HG02571 (cell line): ENCODE results near the gene PNPLA8.
A peak's percentile ranks its signal among the peaks of the same experiment; 100 is the strongest.
"Not testable (repeated sequence)": the region's sequence is repeated elsewhere in the genome, so short reads cannot be mapped to it uniquely, and the experiment has no call there.

Experiments
- ATAC-seq: cut with Tn5 transposase; IDR thresholded peaks from one replicate; pipeline ENCODE4 v1.9.1; 2021; ENCODE audit warnings: mild to moderate bottlenecking, moderate library complexity; ENCODE audit not compliant: unreplicated experiment

PNPLA8 gene, protein sequence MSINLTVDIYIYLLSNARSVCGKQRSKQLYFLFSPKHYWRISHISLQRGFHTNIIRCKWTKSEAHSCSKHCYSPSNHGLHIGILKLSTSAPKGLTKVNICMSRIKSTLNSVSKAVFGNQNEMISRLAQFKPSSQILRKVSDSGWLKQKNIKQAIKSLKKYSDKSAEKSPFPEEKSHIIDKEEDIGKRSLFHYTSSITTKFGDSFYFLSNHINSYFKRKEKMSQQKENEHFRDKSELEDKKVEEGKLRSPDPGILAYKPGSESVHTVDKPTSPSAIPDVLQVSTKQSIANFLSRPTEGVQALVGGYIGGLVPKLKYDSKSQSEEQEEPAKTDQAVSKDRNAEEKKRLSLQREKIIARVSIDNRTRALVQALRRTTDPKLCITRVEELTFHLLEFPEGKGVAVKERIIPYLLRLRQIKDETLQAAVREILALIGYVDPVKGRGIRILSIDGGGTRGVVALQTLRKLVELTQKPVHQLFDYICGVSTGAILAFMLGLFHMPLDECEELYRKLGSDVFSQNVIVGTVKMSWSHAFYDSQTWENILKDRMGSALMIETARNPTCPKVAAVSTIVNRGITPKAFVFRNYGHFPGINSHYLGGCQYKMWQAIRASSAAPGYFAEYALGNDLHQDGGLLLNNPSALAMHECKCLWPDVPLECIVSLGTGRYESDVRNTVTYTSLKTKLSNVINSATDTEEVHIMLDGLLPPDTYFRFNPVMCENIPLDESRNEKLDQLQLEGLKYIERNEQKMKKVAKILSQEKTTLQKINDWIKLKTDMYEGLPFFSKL

GRCh38 chr7:108525985-108526767 lies at the start of gene PNPLA8:
Gene PNPLA8, minus strand, starts transcription at chr7:108526135. Its CDS starts 10,644 bp downstream, at chr7:108515491.
- ATAC-seq, result peak; percentile 93

GRCh38 chr7:108575156-108575555 lies 49.2 kb upstream of the PNPLA8 start:
- ATAC-seq, result no peak

DNA sequence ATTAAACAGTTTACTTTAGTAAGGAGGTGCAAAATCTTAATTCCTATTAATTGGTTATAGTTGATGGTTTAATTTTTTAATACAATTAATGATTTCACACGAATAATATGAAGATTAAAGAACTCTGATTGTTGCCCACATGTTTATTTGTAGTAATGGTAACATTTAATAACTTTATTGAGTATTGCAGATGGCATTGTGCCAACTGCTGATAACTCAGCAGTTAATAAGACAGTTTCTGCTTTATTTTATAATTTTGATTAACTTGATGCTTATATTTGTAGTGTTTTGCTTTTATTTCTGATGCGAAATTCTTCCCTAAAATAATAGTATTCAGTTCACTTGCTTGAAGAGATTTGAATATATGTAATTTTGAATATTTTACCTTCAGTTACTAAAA lies 46.5 kb upstream of the PNPLA8 start:
- no peak for ATAC-seq

DNA sequence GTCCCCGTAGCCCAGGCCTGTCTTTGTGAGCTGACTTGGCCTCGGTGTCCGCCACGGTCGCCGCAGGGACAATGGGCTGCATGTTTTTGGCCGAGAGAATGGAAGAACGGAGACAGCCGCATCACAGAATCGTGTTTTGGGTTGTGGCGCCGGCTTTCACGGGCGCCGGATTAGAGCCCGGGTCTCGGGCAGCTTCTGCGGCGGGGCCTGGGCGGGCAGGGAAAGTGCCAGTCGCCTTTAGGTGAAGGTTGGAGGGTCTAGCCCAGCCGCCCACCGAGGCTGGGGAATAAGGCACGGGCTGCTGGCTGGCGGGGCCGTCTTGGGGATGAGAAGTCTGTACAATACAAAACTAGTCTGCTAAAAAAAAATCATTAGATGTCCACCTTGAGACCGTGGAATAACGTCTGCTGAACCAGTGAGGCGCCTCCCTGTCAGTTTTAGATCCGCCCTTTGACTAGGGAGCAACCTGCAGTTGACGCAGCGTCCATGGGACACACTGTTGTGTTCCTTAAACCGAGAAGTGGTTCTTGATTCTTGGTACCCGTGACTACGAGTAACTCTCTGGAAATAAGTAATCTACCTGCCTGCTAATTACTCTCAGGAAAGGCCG lies 44.3 kb upstream of the PNPLA8 start:
- peak; percentile 19 for ATAC-seq

GRCh38 chr7:108569381-108570145 lies 43.6 kb upstream of the PNPLA8 start, which contains the start of the genes DNAJB9 and THAP5:
Gene DNAJB9, plus strand, starts transcription at chr7:108569874. Its CDS starts 1,853 bp downstream, at chr7:108571727.
Gene THAP5, minus strand, starts transcription at chr7:108569706. Its CDS starts 137 bp downstream, at chr7:108569569.
- peak; percentile 92 for ATAC-seq

DNA sequence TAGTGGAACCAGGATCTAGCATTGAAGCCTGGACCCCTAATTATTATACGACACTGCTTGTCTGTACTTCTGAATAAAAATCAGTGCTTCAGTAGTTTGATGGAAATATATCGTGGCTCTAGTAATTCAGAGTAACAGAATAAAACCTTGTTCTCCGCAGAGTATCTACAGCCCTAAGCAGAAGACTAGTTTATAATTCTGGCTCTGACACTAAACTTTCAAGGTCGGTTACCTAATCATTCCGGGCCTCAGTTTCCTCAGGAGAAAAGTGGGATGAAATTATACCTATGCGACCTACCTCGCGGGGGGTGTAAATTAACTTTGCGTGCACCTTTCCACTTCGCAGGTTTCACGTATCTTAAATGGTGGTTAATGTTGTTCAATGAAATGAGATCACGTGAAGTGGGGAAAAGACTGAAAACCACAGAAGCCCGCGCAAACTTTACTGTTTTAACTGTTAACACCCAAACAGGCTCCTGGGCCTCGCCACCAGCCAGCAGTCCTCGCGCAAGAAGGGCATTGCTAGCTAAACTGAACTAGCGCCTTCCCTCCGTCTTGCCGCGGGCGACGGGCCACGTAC lies 43.0 kb upstream of the PNPLA8 start:
- no peak for ATAC-seq

- ATAC-seq, result no peak
Observed at GRCh38 chr7:108565987-108566386, 40.1 kb upstream of the PNPLA8 start.

DNA sequence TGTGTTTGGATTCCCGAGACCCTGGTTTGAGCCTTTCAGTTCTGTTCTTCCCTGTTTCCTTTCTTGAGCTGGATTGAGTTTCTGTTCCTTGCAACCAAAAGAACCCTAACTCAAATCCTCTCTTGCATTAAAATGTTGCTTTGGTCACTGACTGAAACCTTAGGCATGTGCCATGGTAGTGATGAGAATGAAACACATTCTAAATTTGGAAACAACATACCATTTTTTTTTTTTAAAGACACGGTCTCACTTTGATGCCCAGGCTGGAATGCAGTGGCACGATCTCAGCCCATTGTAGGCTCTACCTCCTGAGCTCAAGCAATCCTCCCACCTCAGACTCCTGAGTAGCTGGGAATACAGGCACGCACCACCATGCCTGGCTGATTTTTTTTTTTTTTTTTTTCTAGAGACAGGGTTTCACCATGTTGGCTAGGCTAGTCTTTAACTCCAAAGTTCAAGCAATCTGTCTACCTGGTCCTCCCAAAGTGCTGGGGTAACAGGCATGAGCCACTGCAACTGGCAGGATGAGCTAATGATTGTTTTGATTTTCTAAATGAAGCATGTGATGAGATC lies 35.2 kb upstream of the PNPLA8 start:
- ATAC-seq, result no peak

DNA sequence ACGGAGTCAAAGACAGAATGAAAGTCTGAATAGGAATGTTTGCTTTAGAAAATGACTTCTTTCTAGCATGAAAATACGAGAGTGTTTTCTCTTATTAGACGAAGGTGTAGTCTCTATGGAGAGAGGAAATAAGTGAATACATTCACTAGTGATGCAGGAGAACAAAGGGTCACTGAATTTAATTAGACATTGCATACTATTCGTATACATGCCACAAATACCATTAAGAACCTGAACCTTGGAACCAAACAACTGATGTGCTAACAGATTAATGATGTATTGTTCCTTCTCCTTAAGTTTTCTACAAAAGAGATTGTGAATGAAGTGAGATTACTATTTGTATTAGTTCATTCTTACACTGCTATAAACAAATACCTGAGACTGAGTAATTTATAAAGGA lies 33.3 kb upstream of the PNPLA8 start:
- no peak for ATAC-seq

DNA sequence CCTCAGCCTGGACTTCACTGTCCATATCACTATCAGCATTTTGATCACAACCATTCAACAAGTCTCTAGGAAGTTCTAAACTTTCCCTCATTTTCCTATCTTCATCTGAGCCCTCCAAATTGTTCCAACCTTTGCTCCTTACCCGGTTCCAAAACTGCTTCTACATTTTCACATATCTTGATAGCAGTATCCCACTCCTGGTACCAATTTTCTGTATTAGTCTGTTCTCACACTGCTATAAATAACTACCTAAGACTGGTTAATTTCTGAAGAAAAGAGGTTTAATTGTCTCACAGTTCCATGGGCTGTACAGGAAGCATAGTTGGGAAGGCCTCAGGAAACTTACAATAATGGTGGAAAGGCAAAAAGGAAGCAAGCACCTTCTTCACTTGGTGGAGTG lies 31.7 kb upstream of the PNPLA8 start:
- no peak for ATAC-seq

DNA sequence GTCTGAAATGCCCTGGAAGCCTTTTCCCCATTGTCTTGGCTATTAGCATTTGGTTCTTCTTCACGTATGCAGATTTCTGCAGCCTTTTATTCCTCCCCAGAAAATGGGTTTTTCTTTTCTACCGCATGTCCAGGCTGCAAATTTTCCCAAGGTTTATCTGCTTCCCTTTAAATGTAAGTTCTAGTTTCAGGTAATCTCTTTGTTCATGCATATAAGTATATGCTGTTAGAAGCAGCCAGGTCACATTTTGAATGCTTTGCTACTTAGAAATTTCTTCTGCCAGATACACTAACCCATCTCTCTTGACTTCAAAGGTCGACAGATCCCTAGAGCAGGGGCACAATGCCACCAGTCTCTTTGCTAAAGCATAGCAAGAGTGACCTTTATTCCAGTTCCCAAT lies 31.3 kb upstream of the PNPLA8 start:
- no peak for ATAC-seq

GRCh38 chr7:108556665-108557064 lies 30.7 kb upstream of the PNPLA8 start:
- not testable (repeated sequence) for ATAC-seq

GRCh38 chr7:108548141-108548896 lies 22.4 kb upstream of the PNPLA8 start:
- ATAC-seq, result not testable (repeated sequence)

DNA sequence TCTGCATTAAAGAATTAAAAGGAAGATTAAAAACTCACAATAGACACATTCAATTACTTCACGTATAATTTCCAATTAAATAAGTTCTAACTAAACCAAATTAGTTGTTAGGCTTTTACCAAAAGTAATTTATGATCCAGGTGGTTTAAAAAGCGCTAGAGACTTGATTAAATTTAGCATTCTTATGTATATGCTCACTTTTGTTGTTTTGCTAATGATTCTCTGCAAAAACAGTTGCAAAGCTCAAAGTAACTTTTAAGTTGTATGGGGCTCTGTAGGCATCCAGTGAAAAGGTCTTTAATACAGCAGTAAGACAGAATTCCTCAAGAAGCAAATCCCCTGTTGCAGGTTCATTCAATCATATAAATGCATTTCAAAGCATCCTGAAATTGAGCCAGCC lies 15.5 kb upstream of the PNPLA8 start:
- ATAC-seq, result no peak

DNA sequence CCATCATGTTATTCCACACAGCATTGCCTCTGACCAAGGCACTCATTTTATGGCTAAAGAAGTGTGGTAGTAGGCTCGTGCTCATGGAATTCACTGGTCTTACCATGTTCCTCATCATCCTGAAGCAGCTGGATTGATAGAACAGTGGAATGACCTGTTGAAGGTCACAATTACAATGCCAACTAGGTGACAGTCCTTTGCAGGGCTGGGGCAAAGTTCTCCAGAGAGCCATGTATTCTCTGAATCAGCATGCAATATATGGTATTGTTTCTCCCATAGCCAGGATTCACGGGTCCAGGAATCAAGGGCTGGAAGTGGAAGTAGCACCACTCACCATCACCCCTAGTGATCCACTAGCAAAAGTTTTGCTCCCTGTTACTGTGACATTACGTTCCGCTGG lies 12.8 kb upstream of the PNPLA8 start:
- ATAC-seq, result not testable (repeated sequence)

DNA sequence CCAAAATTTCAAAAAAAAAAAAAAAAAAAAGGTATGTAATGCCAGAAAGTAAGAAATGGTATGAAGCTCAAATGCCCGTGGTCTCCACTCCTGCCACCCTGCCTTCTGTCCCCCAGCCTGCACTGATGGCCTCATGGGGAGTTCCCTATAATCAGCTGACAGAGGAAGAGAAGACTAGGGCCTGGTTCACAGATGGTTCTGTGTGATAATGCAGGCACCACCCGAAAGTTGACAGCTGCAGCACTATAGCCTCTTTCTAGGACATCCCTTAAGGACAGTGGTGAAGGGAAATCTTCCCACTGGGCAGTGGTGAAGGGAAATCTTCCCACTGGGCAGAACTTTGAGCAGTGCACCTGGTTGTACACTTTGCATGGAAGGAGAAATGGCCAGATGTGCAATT lies 12.3 kb upstream of the PNPLA8 start:
- not testable (repeated sequence) for ATAC-seq

DNA sequence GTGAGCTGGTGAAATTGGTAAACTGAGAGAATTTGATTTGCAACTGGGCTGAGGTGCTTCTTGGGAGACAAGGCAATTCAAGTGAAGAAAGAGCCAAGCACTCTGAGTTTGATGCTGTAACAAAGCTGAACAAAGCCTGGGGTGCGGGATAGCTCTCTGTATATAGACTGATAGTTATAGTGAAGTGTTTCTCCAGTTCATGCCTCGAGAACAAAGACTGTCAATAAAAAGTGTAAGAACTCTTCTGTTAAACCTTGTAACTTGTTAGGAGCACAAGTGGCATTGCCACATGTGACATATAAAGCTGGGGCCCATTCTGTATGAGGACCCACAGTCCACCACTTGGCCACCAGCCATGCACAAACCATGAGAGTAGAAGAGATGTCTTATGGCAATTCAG lies 11.3 kb upstream of the PNPLA8 start:
- ATAC-seq, result no peak

GRCh38 chr7:108535744-108536143 lies 9.8 kb upstream of the PNPLA8 start:
- ATAC-seq, result no peak
